B cell (primary cell): ENCODE data around the gene SATB2.

ENCODE experiments used
- CTCF ChIP-seq: fragments of 200-600 bp; IDR thresholded peaks from one replicate; pipeline ENCODE4 v1.8.0; 2022; ENCODE audit warnings: antibody characterized with exemption, mild to moderate bottlenecking
- EZH2 ChIP-seq: IDR thresholded peaks from 2 replicates; pipeline ENCODE4 v1.6.1; 2012; ENCODE audit warnings: borderline replicate concordance, low read depth, mild to moderate bottlenecking, moderate library complexity, low read length; ENCODE audit not compliant: insufficient read depth, poor library complexity, severe bottlenecking

- TF ChIP-seq CTCF: no peak
- TF ChIP-seq EZH2: no peak
Measured at GRCh38 chr2:199384043-199384442, 73.7 kb downstream of the SATB2 start.
